Right lobe of liver (tissue), 6 donors: ENCODE measurements around the gene ADAMTS7. TPM values are rescaled to one million over a fixed set of nuclear protein-coding genes. Genes with fewer than 3 reads are reported as not detected.
"Not testable (repeated sequence)": the region's sequence is repeated elsewhere in the genome, so short reads cannot be mapped to it uniquely, and the experiment has no call there.

ENCODE experiments used
- ATAC-seq, 4 donors: fragments of 200-7000 bp; cut with Tn5 transposase; one replicate each; pipeline ENCODE4 v1.9.1; 2020; ENCODE audit warnings: mild to moderate bottlenecking in 4 of 4, moderate library complexity in 4 of 4
- DNase-seq, 3 donors: peaks; one replicate each; pipeline ENCODE4 v3.0.0-alpha.2; 2020
- H3K27ac ChIP-seq, 3 donors: fragments of 200-600 bp; one replicate each; pipeline ENCODE4 v1.8.0; 2022
- H3K27me3 ChIP-seq, 2 donors: fragments of 200-600 bp; one replicate each; pipeline ENCODE4 v1.8.0; 2022
- H3K36me3 ChIP-seq, 4 donors: fragments of 200-600 bp; sonication (generic) in 1 of 4; one replicate each; pipeline versions ENCODE4 v1.5.1 to v1.8.0; 2017 to 2022; ENCODE audit warnings: control low read depth in 1 of 4
- H3K4me1 ChIP-seq, 4 donors: fragments of 200-600 bp; sonication (generic) in 1 of 4; one replicate each; pipeline versions ENCODE4 v1.5.1 to v1.8.0; 2017 to 2022; ENCODE audit warnings: control low read depth in 1 of 4
- H3K4me3 ChIP-seq, 3 donors: fragments of 200-600 bp; one replicate each; pipeline ENCODE4 v1.8.0; 2022
- H3K9me3 ChIP-seq, 4 donors: fragments of 200-600 bp; sonication (generic) in 1 of 4; one replicate each; pipeline versions ENCODE4 v1.5.1 to v1.8.0; 2017 to 2022; ENCODE audit warnings: control low read depth in 1 of 4
- CTCF ChIP-seq, 4 donors: fragments of 200-600 bp in 3 of 4; fragments of 450-650 bp in 1 of 4; IDR thresholded peaks; one replicate each; pipeline versions ENCODE4 v1.5.1 to v1.8.0; 2016 to 2022; ENCODE audit warnings: antibody characterized with exemption in 4 of 4, mild to moderate bottlenecking in 2 of 4
- POLR2A ChIP-seq: fragments of 450-650 bp; IDR thresholded peaks from one replicate; pipeline ENCODE4 v1.6.1; 2017; ENCODE audit warnings: antibody characterized with exemption, mild to moderate bottlenecking
- WGBS: methylation state at CpG from one replicate; pipeline ENCODE4 v1.1.6; 2018; ENCODE audit warnings: low coverage, low lambda C conversion rate; ENCODE audit not compliant: insufficient coverage; ENCODE audit errors: missing lambda C conversion rate; 5-methylcytosine and 5-hydroxymethylcytosine counted together
- intact Hi-C, 2 donors: fragments of 100-400 bp; cut with DNase I; formaldehyde crosslinking; loops; one replicate each; pipeline versions ENCODE4 v1.11.2 to v1.14.1; 2022
- total RNA-seq, 6 experiments: library from RNA; depleted of rRNA in 2 of 6; stranded (reverse); fragments of >200 nt in 2 of 6; fragmentation: NEBNext Ultra II Directional in 3 of 6; extraction: Animal tissue kit (Norgen Biotek cat#: 25700) in 3 of 6; gene quantifications; one replicate each; pipeline versions ENCODE4 v1.1.0 to v1.2.4, GENCODE V29; 2016 to 2023
- donor health status: DM: no; HTN: yes; CAD: no.
- donor health status: DM: no; HTN: no; CAD: no.
- donor health status: DM: no; HTN: no; CAD: no.
- donor health status: DM: no; HTN: yes; CAD: no.
- donor health status: DM: no; HTN: yes; CAD: no.

The ADAMTS7 gene
- total RNA-seq, 6 experiments from 2014 or later = 0.49 to 1.4 (median 1.1) TPM

GRCh38 chr15:78797951-78798350, 13.3 kb downstream of the ADAMTS7 start:
- no peak for ATAC-seq
- WGBS = 97% methylated on average over 4 of the region's 13 CpGs
- no peak for DNase-seq
- Histone ChIP-seq H3K4me1 (no peaks in the 10 kb centered on the region), H3K36me3 (no peaks in the 10 kb centered on the region), H3K9me3 (no peaks in the 10 kb centered on the region), H3K27me3 (no peaks in the 10 kb centered on the region), H3K27ac (no peak overlapping the region), H3K4me3 (no peak overlapping the region)
- TF ChIP-seq POLR2A (no peak), CTCF (IDR thresholded peaks at IDR 0.05) (no peak)
- intact Hi-C loops = no loop called here

DNA sequence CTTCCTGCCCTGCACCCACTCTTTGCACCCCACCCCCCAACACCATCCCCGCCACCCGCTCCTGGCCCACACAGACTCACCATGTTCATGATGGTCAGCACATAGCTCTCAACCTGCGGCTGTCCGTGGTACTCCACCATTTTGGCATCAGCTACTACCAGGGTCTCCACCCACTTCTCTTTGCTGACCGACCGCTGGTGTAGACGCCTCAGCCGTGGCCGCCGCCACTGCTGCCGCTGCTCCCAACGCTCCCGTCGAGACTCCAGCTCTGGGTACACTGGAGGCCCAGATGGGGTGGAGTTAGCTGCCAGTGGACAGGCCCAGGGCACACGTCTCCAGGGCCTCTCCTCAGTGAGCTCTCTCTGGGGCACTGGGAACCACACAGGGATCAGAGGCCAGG, 14.8 kb downstream of the ADAMTS7 start:
- WGBS = 93% methylated on average over 12 of the region's 15 CpGs
- TF ChIP-seq POLR2A (no peak), CTCF (IDR thresholded peaks at IDR 0.05) (no peak)
- no peak for DNase-seq

DNA sequence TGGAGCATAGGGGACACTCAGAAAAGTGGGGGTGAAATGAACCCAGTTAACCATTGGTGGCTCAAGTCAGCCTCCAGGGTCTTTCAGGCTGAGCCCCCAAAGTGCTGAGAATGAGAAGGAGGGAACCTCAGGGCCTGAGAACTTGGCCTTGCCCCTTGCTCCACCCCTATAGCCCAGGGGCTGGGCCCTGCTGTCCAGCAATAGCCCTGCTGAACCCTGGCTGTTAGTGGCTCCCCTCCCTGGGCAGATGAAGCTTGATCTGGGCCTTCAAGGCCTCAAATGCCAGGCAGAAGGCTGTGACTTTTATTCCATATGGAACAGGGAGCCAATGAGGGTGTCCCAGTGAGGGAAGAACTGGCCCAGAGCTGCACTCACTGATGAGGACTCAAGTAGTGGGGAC, 16.2 kb downstream of the ADAMTS7 start:
- no peak overlapping the region for H3K4me3 ChIP-seq
- no peak for DNase-seq
- H3K27ac ChIP-seq = no peak overlapping the region
- no peak for ATAC-seq
- intact Hi-C loops = no loop called here
- TF ChIP-seq POLR2A (no peak), CTCF (IDR thresholded peaks at IDR 0.05) (no peak)
- H3K9me3 ChIP-seq = no peaks in the 10 kb centered on the region
- no peaks in the 10 kb centered on the region for H3K4me1 ChIP-seq
- no peaks in the 10 kb centered on the region for H3K36me3 ChIP-seq
- H3K27me3 ChIP-seq = no peaks in the 10 kb centered on the region

More for the DNA sequence above, 14.8 kb downstream of the ADAMTS7 start:
- Histone ChIP-seq H3K27ac (no peak overlapping the region), H3K36me3 (no peaks in the 10 kb centered on the region), H3K27me3 (no peaks in the 10 kb centered on the region), H3K9me3 (no peaks in the 10 kb centered on the region), H3K4me1 (no peaks in the 10 kb centered on the region), H3K4me3 (no peak overlapping the region)
- intact Hi-C loops = no loop called here
- no peak for ATAC-seq

GRCh38 chr15:78794446-78794845, 16.8 kb downstream of the ADAMTS7 start:
- H3K9me3 ChIP-seq, H3K36me3 ChIP-seq, ATAC-seq, intact Hi-C loops, H3K4me1 ChIP-seq, H3K27me3 ChIP-seq, H3K4me3 ChIP-seq, H3K27ac ChIP-seq, DNase-seq: not testable (repeated sequence)
- 80% methylated on average over 1 of the region's 4 CpGs for WGBS

DNA sequence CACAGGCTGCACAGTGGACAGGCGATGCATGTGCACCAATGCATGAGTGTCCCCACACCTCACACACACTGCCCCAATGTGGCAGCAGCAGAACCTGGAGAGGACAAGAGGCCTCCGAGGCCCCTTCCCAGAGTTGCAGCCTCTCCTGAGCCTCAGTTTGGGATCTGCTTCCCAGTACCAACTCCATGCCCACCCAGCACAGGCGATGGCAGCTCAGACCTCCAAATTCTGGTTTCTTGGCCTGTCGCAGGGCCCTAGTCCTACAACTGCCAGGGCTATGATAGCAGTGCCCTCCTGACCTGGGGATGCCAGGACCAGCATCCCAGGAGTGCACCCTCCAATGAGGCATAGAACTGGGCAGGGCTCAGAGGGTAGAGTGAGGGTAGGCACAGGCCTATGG, 19.9 kb downstream of the ADAMTS7 start:
- no peak overlapping the region for H3K4me3 ChIP-seq
- no peak for DNase-seq
- no peaks in the 10 kb centered on the region for H3K4me1 ChIP-seq
- no peak for ATAC-seq
- TF ChIP-seq CTCF (IDR thresholded peaks at IDR 0.05) (no peak), POLR2A (no peak)
- H3K36me3 ChIP-seq = no peaks in the 10 kb centered on the region
- H3K9me3 ChIP-seq = no peaks in the 10 kb centered on the region
- intact Hi-C loops = no loop called here
- no peaks in the 10 kb centered on the region for H3K27me3 ChIP-seq
- H3K27ac ChIP-seq = no peak overlapping the region
- WGBS = 100% methylated on average over 1 of the region's 4 CpGs
